ELF-1 (cell line): ENCODE measurements around the gene GCSH.
A peak's percentile ranks its signal among the peaks of the same experiment; 100 is the strongest.

Experiments
- DNase-seq: peaks from one replicate; pipeline ENCODE4 v3.0.0-alpha.2; 2016; ENCODE audit warnings: low read depth, low spot score

Gene GCSH

GRCh38 chr16:81053761-81054160 lies 42.4 kb downstream of the GCSH start:
- no peak for DNase-seq

- DNase-seq, result no peak
Measured at GRCh38 chr16:81042821-81043220, 53.4 kb downstream of the GCSH start.

GRCh38 chr16:81041696-81042095 lies 54.5 kb downstream of the GCSH start:
- peak; percentile 73 for DNase-seq

GRCh38 chr16:81040842-81041241 lies 55.4 kb downstream of the GCSH start:
- no peak for DNase-seq

GRCh38 chr16:81040131-81040530 lies 56.1 kb downstream of the GCSH start:
- DNase-seq, result no peak

GRCh38 chr16:81036751-81037350 lies 59.3 kb downstream of the GCSH start:
- DNase-seq, result no peak

GRCh38 chr16:81035975-81036750 lies 60.0 kb downstream of the GCSH start:
- DNase-seq, result peak; percentile 35

- peak; percentile 96 for DNase-seq
Measured at GRCh38 chr16:81035398-81035974, 60.7 kb downstream of the GCSH start, which contains the start of gene ATMIN. ATMIN (plus strand) TSS chr16:81035842; CDS start chr16:81035871, 29 bp downstream.
